Transverse colon (tissue), 4 donors: ENCODE measurements around the gene NFE2. TPM values are rescaled to one million over a fixed set of nuclear protein-coding genes. Genes with fewer than 3 reads are reported as not detected.

Source experiments
- DNase-seq: peaks from one replicate; pipeline ENCODE4 v3.0.0-alpha.2; 2019
- H3K27ac ChIP-seq, 4 donors: fragments of 200-600 bp; sonication (generic); 2 replicates each; pipeline ENCODE4 v1.5.1; 2016 to 2018; ENCODE audit warnings: inconsistent platforms in 4 of 4
- H3K27me3 ChIP-seq: fragments of 200-600 bp; sonication (generic); 2 replicates; pipeline ENCODE4 v1.5.1; 2017; ENCODE audit warnings: inconsistent platforms
- H3K36me3 ChIP-seq, 4 donors: fragments of 200-600 bp; sonication (generic); 2 replicates each; pipeline ENCODE4 v1.5.1; 2017 to 2019; ENCODE audit warnings: inconsistent platforms in 4 of 4
- H3K4me1 ChIP-seq, 4 donors: fragments of 200-600 bp; sonication (generic); 2 replicates each; pipeline ENCODE4 v1.5.1; 2017 to 2020; ENCODE audit warnings: inconsistent platforms in 4 of 4
- H3K4me3 ChIP-seq, 4 donors: fragments of 200-600 bp; sonication (generic); 1 replicate in 1 of 4; 2 replicates in 3 of 4; pipeline versions ENCODE4 v1.5.1 to v1.6.1; 2017 to 2019; ENCODE audit warnings: inconsistent platforms in 4 of 4
- H3K9me3 ChIP-seq, 2 donors: fragments of 200-600 bp; sonication (generic); 2 replicates each; pipeline ENCODE4 v1.5.1; 2017 to 2019; ENCODE audit warnings: inconsistent platforms in 2 of 2
- CTCF ChIP-seq, 5 experiments: fragments of 200-600 bp in 3 of 5; fragments of 450-650 bp in 2 of 5; sonication (generic) in 3 of 5; IDR thresholded peaks; 1 replicate in 2 of 5; 2 replicates in 3 of 5; pipeline ENCODE4 v1.5.1; 2016 to 2017; ENCODE audit warnings: antibody characterized with exemption in 5 of 5, inconsistent platforms in 3 of 5, mild to moderate bottlenecking in 2 of 5, moderate library complexity in 1 of 5
- EP300 ChIP-seq: sonication (generic); formaldehyde crosslinking; IDR thresholded peaks from one replicate; pipeline ENCODE4 v1.6.1; 2017; ENCODE audit warnings: antibody characterized with exemption, low read depth
- POLR2A ChIP-seq: fragments of 450-650 bp; IDR thresholded peaks from one replicate; pipeline ENCODE4 v1.6.1; 2016; ENCODE audit warnings: antibody characterized with exemption, mild to moderate bottlenecking, moderate library complexity
- POLR2AphosphoS5 ChIP-seq, 3 donors: sonication (generic); formaldehyde crosslinking; IDR thresholded peaks; one replicate each; pipeline ENCODE4 v1.6.1; 2016; ENCODE audit warnings: antibody characterized with exemption in 3 of 3
- WGBS, 2 donors: methylation state at CpG; one replicate each; pipeline ENCODE4 v1.1.5; 2018; ENCODE audit warnings: low coverage in 1 of 2; 5-methylcytosine and 5-hydroxymethylcytosine counted together
- in situ Hi-C, 4 donors: fragments of 200-750 bp; cut with MboI; loops; one replicate each; pipeline versions ENCODE4 v1.15.0 to v1.15.1; 2017; ENCODE audit warnings: low sequenced_read_pairs in 3 of 4, low pct_ligation_motif_present in 1 of 4, low pct_unique_long_range_greater_than_20kb in 1 of 4
- intact Hi-C: fragments of 100-400 bp; cut with DNase I; formaldehyde crosslinking; loops from one replicate; pipeline ENCODE4 v1.15.1; 2023; ENCODE audit warnings: low total_unique reads
- total RNA-seq, 4 donors: library from RNA; depleted of rRNA; stranded (reverse); fragments of >200 nt; gene quantifications; one replicate each; pipeline ENCODE4 v1.1.0, GENCODE V29; 2016

NFE2 gene
- total RNA-seq: not detected

GRCh38 chr12:54300732-54301427 lies at the start of gene NFE2:
NFE2 (minus strand) TSS chr12:54301015; CDS start chr12:54295248, 5,767 bp downstream.
- intact Hi-C loops (no loop called here), in situ Hi-C loops (no loop called here)
- WGBS, 2 donors: 9% methylated on average over 20 of the region's 26 CpGs; no CpG with 5 or more reads in 1 of the 2 donors
- Histone ChIP-seq H3K9me3 (no peaks in the 10 kb centered on the region), H3K27ac (no peak within 1 kb of the TSS), H3K4me1 (peaks cover 7 to 17% (median 12%) of the 10 kb centered on the region in 4 donors), H3K27me3 (peaks cover 48% of the 10 kb centered on the region), H3K36me3 (no peaks in the 10 kb centered on the region), H3K4me3 (peak within 1 kb of the TSS in 1 of 4 donors; percentile 26)
- no peak for TF ChIP-seq CTCF (IDR thresholded peaks at IDR 0.05)
- no peak for TF ChIP-seq EP300
- no peak for TF ChIP-seq POLR2A
- no peak for TF ChIP-seq POLR2AphosphoS5 (IDR thresholded peaks at IDR 0.05)
- DNase-seq: peak; percentile 54

GRCh38 chr12:54349679-54350078 lies 48.9 kb upstream of the NFE2 start:
- Histone ChIP-seq H3K4me1 (peaks cover 10 to 28% (median 14%) of the 10 kb centered on the region in 4 donors), H3K36me3 (peaks cover 0 to 61% (median 27%) of the 10 kb centered on the region in 4 donors), H3K4me3 (no peak overlapping the region), H3K27me3 (no peaks in the 10 kb centered on the region), H3K9me3 (no peaks in the 10 kb centered on the region), H3K27ac (no peak overlapping the region)
- no peak for DNase-seq
- in situ Hi-C loops: no loop called here
- no peak for TF ChIP-seq POLR2A
- TF ChIP-seq CTCF (IDR thresholded peaks at IDR 0.05): no peak
- TF ChIP-seq EP300: no peak
- TF ChIP-seq POLR2AphosphoS5 (IDR thresholded peaks at IDR 0.05): no peak
- intact Hi-C loops: no loop called here

GRCh38 chr12:54349036-54349435 lies 48.2 kb upstream of the NFE2 start:
- in situ Hi-C loops: no loop called here
- DNase-seq: no peak
- intact Hi-C loops: no loop called here
- no peak overlapping the region for H3K4me3 ChIP-seq
- no peak for TF ChIP-seq EP300
- no peak for TF ChIP-seq CTCF (IDR thresholded peaks at IDR 0.05)
- TF ChIP-seq POLR2AphosphoS5 (IDR thresholded peaks at IDR 0.05): no peak
- H3K36me3 ChIP-seq: peaks cover 0 to 68% (median 30%) of the 10 kb centered on the region in 4 donors
- no peaks in the 10 kb centered on the region for H3K9me3 ChIP-seq
- peaks cover 10 to 28% (median 14%) of the 10 kb centered on the region in 4 donors for H3K4me1 ChIP-seq
- WGBS, 2 donors: 82 to 91% methylated on average over 4 of the region's 4 CpGs
- no peaks in the 10 kb centered on the region for H3K27me3 ChIP-seq
- H3K27ac ChIP-seq: no peak overlapping the region

GRCh38 chr12:54341378-54342300 lies 40.8 kb upstream of the NFE2 start:
- TF ChIP-seq POLR2A: no peak
- TF ChIP-seq CTCF (IDR thresholded peaks at IDR 0.05): no peak
- TF ChIP-seq EP300: no peak
- no peak for TF ChIP-seq POLR2AphosphoS5 (IDR thresholded peaks at IDR 0.05)
- Histone ChIP-seq H3K4me1 (peaks cover 10 to 35% (median 26%) of the 10 kb centered on the region in 4 donors), H3K9me3 (no peaks in the 10 kb centered on the region), H3K27me3 (no peaks in the 10 kb centered on the region), H3K4me3 (no peak overlapping the region), H3K36me3 (peaks cover 1 to 53% (median 26%) of the 10 kb centered on the region in 4 donors), H3K27ac (no peak overlapping the region)
- no peak for DNase-seq
- in situ Hi-C loops: no loop called here
- intact Hi-C loops: no loop called here
- 87 to 91% methylated on average over 3 to 9 of the region's 9 CpGs for WGBS, 2 donors
